ENCODE results near the gene RAB31. TPM values are rescaled to one million over a fixed set of nuclear protein-coding genes. Genes with fewer than 3 reads are reported as not detected.
A peak's percentile ranks its signal among the peaks of the same experiment; 100 is the strongest.

Gene RAB31
- total and polyA plus RNA-seq, 11 donors, result 3.2 to 67.7 (median 12.8) TPM

- DNase-seq (peak in 3 of 5 donors; percentile 39 to 70 (median 39)), ATAC-seq (no peak)
- no peaks in the 10 kb centered on the region for H3K9me3 ChIP-seq
- no peak overlapping the region for H3K4me3 ChIP-seq
- no peak for TF ChIP-seq POLR2A (IDR thresholded peaks at IDR 0.05)
- TF ChIP-seq CTCF (IDR thresholded peaks at IDR 0.05), result no peak
- no peaks in the 10 kb centered on the region for H3K27me3 ChIP-seq
- H3K4me1 ChIP-seq, result peaks cover 0 to 5% (median 0%) of the 10 kb centered on the region in 12 donors
- H3K27ac ChIP-seq, result no peak overlapping the region
- WGBS, 4 donors, result 55 to 74% (median 63%) methylated on average over 10 of the region's 10 CpGs
- H3K36me3 ChIP-seq, result no peaks in the 10 kb centered on the region
- intact Hi-C loops (cut with DNase I), result no loop called here
Observed at GRCh38 chr18:9902832-9903231, 194.7 kb downstream of the RAB31 start.

- TF ChIP-seq POLR2A (IDR thresholded peaks at IDR 0.05) (no peak), CTCF (IDR thresholded peaks at IDR 0.05) (no peak)
- no peaks in the 10 kb centered on the region for H3K36me3 ChIP-seq
- no peaks in the 10 kb centered on the region for H3K9me3 ChIP-seq
- intact Hi-C loops (cut with DNase I), result loop anchor here in 1 of 10 donors (5.0 kb wide), 1 partner anchor 33 kb away; no protein-coding TSS in a partner anchor
- DNase-seq (no peak), ATAC-seq (no peak)
- 56 to 65% (median 60%) methylated on average over 5 of the region's 5 CpGs for WGBS, 4 donors
- H3K4me3 ChIP-seq, result no peak overlapping the region
- H3K4me1 ChIP-seq, result peaks cover 0 to 5% (median 0%) of the 10 kb centered on the region in 12 donors
- no peaks in the 10 kb centered on the region for H3K27me3 ChIP-seq
- H3K27ac ChIP-seq, result no peak overlapping the region
Observed at GRCh38 chr18:9905401-9905922, 197.4 kb downstream of the RAB31 start.

DNA sequence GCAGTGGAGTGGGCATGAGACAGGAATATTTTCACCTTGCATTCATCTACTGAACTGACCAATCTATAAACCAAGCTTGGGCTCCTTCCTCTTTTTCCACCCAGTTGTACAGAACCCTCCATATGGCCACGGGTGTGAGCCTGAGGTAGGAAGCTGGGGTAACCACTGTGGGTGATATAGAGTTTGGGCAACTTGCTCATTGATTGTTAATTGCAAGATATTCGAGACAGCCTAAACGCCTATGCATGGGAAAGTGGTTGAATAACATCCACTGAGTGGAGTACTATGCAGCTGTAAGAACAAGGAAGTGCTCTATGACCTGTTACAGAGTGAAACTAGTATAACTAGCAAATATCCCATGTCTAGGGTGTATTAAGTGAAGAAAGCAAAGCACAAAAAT, 198.4 kb downstream of the RAB31 start:
- no peak overlapping the region for H3K27ac ChIP-seq
- TF ChIP-seq POLR2A (IDR thresholded peaks at IDR 0.05) (no peak), CTCF (IDR thresholded peaks at IDR 0.05) (no peak)
- H3K4me3 ChIP-seq, result no peak overlapping the region
- H3K27me3 ChIP-seq, result no peaks in the 10 kb centered on the region
- 84 to 94% (median 87%) methylated on average over 3 of the region's 3 CpGs for WGBS, 4 donors
- DNase-seq (no peak), ATAC-seq (no peak)
- intact Hi-C loops (cut with DNase I), result loop anchor here in 1 of 10 donors (5.0 kb wide), 1 partner anchor 34 kb away; no protein-coding TSS in a partner anchor
- no peaks in the 10 kb centered on the region for H3K36me3 ChIP-seq
- H3K9me3 ChIP-seq, result no peaks in the 10 kb centered on the region
- peaks cover 0 to 5% (median 0%) of the 10 kb centered on the region in 12 donors for H3K4me1 ChIP-seq

DNA sequence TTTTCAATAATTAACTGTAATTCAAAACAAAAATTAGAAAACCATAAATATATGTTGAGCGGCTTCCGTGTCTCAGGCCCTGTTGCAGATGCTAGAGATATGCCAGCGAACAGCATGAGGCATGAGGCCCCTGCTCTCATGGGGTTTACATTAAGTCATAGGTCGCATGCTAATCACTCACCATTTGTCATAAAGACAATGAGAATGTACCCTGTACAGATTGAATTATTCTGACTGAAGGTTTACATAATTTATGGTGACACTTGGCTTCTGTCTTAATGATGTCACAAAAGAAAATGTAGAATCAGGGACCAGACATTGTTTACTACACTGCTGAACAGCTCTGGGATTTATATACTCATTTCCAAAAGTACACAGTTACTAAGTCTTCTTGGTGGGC, 199.8 kb downstream of the RAB31 start:
- TF ChIP-seq CTCF (IDR thresholded peaks at IDR 0.05) (no peak), POLR2A (IDR thresholded peaks at IDR 0.05) (no peak)
- Histone ChIP-seq H3K9me3 (no peaks in the 10 kb centered on the region), H3K27ac (no peak overlapping the region), H3K4me3 (no peak overlapping the region), H3K4me1 (peaks cover 0 to 4% (median 2%) of the 10 kb centered on the region in 12 donors), H3K27me3 (no peaks in the 10 kb centered on the region), H3K36me3 (no peaks in the 10 kb centered on the region)
- DNase-seq (no peak), ATAC-seq (no peak)
- 92 to 96% (median 93%) methylated on average over 4 of the region's 4 CpGs for WGBS, 4 donors
- intact Hi-C loops (cut with DNase I), result loop anchor here in 1 of 10 donors (5.0 kb wide), 1 partner anchor 36 kb away; no protein-coding TSS in a partner anchor
